ENCODE data around the gene SIVA1. TPM values are rescaled to one million over a fixed set of nuclear protein-coding genes. Genes with fewer than 3 reads are reported as not detected.

The SIVA1 gene
- polyA plus RNA-seq, 3 donors = 102 to 193 (median 156) TPM

- no peaks in the 10 kb centered on the region for H3K79me2 ChIP-seq (ENCODE audit: insufficient read depth, low read length)
- no peak overlapping the region for H3K4me3 ChIP-seq (replicated peaks in 1 of 3; ENCODE audit: low read depth in 2 of 3, low read length in 3 of 3)
- Mint-ChIP-seq H3K4me1 (peaks cover 1% of the 10 kb centered on the region), H3K9me3 (no peaks in the 10 kb centered on the region), H3K27me3 (ENCODE audit: low read depth in 3 of 3) (peaks cover 0 to 1% (median 0%) of the 10 kb centered on the region in 3 donors), H3K27ac (no peak overlapping the region), H3K4me3 (no peak overlapping the region), H3K36me3 (peaks cover 11 to 27% of the 10 kb centered on the region in 2 donors)
- H3K9me3 ChIP-seq (replicated peaks in 1 of 2; ENCODE audit: control insufficient read depth in 1 of 2, insufficient read depth in 1 of 2, low read length in 2 of 2) = no peaks in the 10 kb centered on the region
- H2AFZ ChIP-seq (ENCODE audit: insufficient read depth, low read depth, low read length, poor library complexity, severe bottlenecking) = no peak overlapping the region
- no peaks in the 10 kb centered on the region for H3K27me3 ChIP-seq (ENCODE audit: control insufficient read depth in 2 of 2, insufficient read depth in 2 of 2, low read length in 2 of 2)
- H3K27ac ChIP-seq (ENCODE audit: low read depth in 1 of 2, low read length in 2 of 2) = no peak overlapping the region
- intact Hi-C loops (cut with micrococcal nuclease) = loop anchor here (1.0 to 5.0 kb wide), 4 partner anchors 41 to 58 kb away; no protein-coding TSS in a partner anchor
- 65% methylated on average over 8 of the region's 20 CpGs for WGBS (ENCODE audit: insufficient coverage)
- H4K20me1 ChIP-seq (ENCODE audit: insufficient read depth, low read length) = no peaks in the 10 kb centered on the region
- H3K4me1 ChIP-seq (ENCODE audit: control insufficient read depth in 1 of 2, insufficient read depth in 2 of 2, low read length in 2 of 2) = peaks cover 0 to 10% of the 10 kb centered on the region in 2 donors
- DNase-seq = peak; percentile 45 to 62 (median 61)
- TF ChIP-seq CTCF (IDR thresholded peaks at IDR 0.05) = peak; percentile 98
- peaks cover 10 to 31% of the 10 kb centered on the region in 2 donors for H3K36me3 ChIP-seq (replicated peaks in 1 of 2; ENCODE audit: control insufficient read depth in 1 of 2, insufficient read depth in 2 of 2, low read length in 2 of 2)
- no peak overlapping the region for H3K4me2 ChIP-seq (replicated peaks; ENCODE audit: extremely low read depth, low read length, poor library complexity, severe bottlenecking)
- H3K9ac ChIP-seq (ENCODE audit: insufficient read depth, low read length, poor library complexity, severe bottlenecking) = no peak overlapping the region
These were observed 44.2 kb upstream of the SIVA1 start for GRCh38 chr14:104708606-104709268.

GRCh38 chr14:104709387-104710039, 43.4 kb upstream of the SIVA1 start:
- H3K4me1 ChIP-seq (ENCODE audit: control insufficient read depth in 1 of 2, insufficient read depth in 2 of 2, low read length in 2 of 2) = peaks cover 0 to 12% of the 10 kb centered on the region in 2 donors
- WGBS (ENCODE audit: insufficient coverage) = 96% methylated on average over 7 of the region's 18 CpGs
- Mint-ChIP-seq H3K4me3 (no peak overlapping the region), H3K36me3 (peaks cover 13 to 27% of the 10 kb centered on the region in 2 donors), H3K27ac (no peak overlapping the region), H3K9me3 (no peaks in the 10 kb centered on the region), H3K4me1 (peaks cover 1% of the 10 kb centered on the region), H3K27me3 (ENCODE audit: low read depth in 3 of 3) (peaks cover 0 to 1% (median 0%) of the 10 kb centered on the region in 3 donors)
- no peaks in the 10 kb centered on the region for H3K27me3 ChIP-seq (ENCODE audit: control insufficient read depth in 2 of 2, insufficient read depth in 2 of 2, low read length in 2 of 2)
- no peak overlapping the region for H3K9ac ChIP-seq (ENCODE audit: insufficient read depth, low read length, poor library complexity, severe bottlenecking)
- intact Hi-C loops (cut with micrococcal nuclease) = loop anchor here in 1 of 2 donors (2.0 to 5.0 kb wide), 2 partner anchors 42 to 59 kb away; no protein-coding TSS in a partner anchor
- H3K36me3 ChIP-seq (replicated peaks in 1 of 2; ENCODE audit: control insufficient read depth in 1 of 2, insufficient read depth in 2 of 2, low read length in 2 of 2) = peaks cover 6 to 29% of the 10 kb centered on the region in 2 donors
- no peak overlapping the region for H3K27ac ChIP-seq (ENCODE audit: low read depth in 1 of 2, low read length in 2 of 2)
- H3K9me3 ChIP-seq (replicated peaks in 1 of 2; ENCODE audit: control insufficient read depth in 1 of 2, insufficient read depth in 1 of 2, low read length in 2 of 2) = no peaks in the 10 kb centered on the region
- no peak for TF ChIP-seq CTCF (IDR thresholded peaks at IDR 0.05)
- H2AFZ ChIP-seq (ENCODE audit: insufficient read depth, low read depth, low read length, poor library complexity, severe bottlenecking) = no peak overlapping the region
- H4K20me1 ChIP-seq (ENCODE audit: insufficient read depth, low read length) = no peaks in the 10 kb centered on the region
- DNase-seq = no peak
- H3K79me2 ChIP-seq (ENCODE audit: insufficient read depth, low read length) = no peaks in the 10 kb centered on the region
- H3K4me2 ChIP-seq (replicated peaks; ENCODE audit: extremely low read depth, low read length, poor library complexity, severe bottlenecking) = no peak overlapping the region
- no peak overlapping the region for H3K4me3 ChIP-seq (replicated peaks in 1 of 3; ENCODE audit: low read depth in 2 of 3, low read length in 3 of 3)

Measured in CD14-positive monocyte (primary cell).